Thymus (tissue), 11 donors: ENCODE data around the gene XXYLT1. TPM values are rescaled to one million over a fixed set of nuclear protein-coding genes. Genes with fewer than 3 reads are reported as not detected.
A peak's percentile ranks its signal among the peaks of the same experiment; 100 is the strongest.

Experiments
- DNase-seq, 9 donors: peaks; one replicate each; pipeline ENCODE4 v3.0.0-alpha.2; 2013; ENCODE audit warnings: low spot score in 9 of 9, low read depth in 6 of 9, missing footprints in 1 of 9
- H3K27ac ChIP-seq, 2 donors: one replicate each; pipeline ENCODE4 v1.5.1; 2013; ENCODE audit warnings: control low read depth in 1 of 2, low read depth in 1 of 2, low read length in 1 of 2, mild to moderate bottlenecking in 1 of 2, moderate library complexity in 1 of 2
- H3K27me3 ChIP-seq, 2 donors: one replicate each; pipeline ENCODE4 v1.5.1; 2013; ENCODE audit warnings: low read length in 1 of 2; ENCODE audit not compliant: control insufficient read depth in 2 of 2, insufficient read depth in 1 of 2
- H3K36me3 ChIP-seq, 2 donors: one replicate each; pipeline ENCODE4 v1.5.1; 2013; ENCODE audit warnings: low read length in 1 of 2, mild to moderate bottlenecking in 1 of 2, moderate library complexity in 1 of 2; ENCODE audit not compliant: control insufficient read depth in 2 of 2, insufficient read depth in 2 of 2
- H3K4me1 ChIP-seq, 2 donors: one replicate each; pipeline ENCODE4 v1.5.1; 2013; ENCODE audit warnings: low read length in 2 of 2; ENCODE audit not compliant: control insufficient read depth in 2 of 2, insufficient read depth in 2 of 2
- H3K4me3 ChIP-seq, 2 donors: one replicate each; pipeline ENCODE4 v1.5.1; 2013; ENCODE audit warnings: low read length in 2 of 2, control low read depth in 1 of 2, mild to moderate bottlenecking in 1 of 2
- H3K9me3 ChIP-seq, 2 donors: one replicate each; pipeline ENCODE4 v1.5.1; 2013; ENCODE audit warnings: low read length in 1 of 2, mild to moderate bottlenecking in 1 of 2; ENCODE audit not compliant: control insufficient read depth in 2 of 2, insufficient read depth in 1 of 2
- WGBS: extraction: QIAGEN DNeasy Blood & Tissue Kit; methylation state at CpG from one replicate; pipeline ENCODE4 v1.1.7; 2013; 5-methylcytosine and 5-hydroxymethylcytosine counted together
- polyA plus RNA-seq: library from polyadenylated mRNA; stranded (reverse); fragments of 200-250 nt; gene quantifications from one replicate; pipeline ENCODE4 v1.2.3, GENCODE V29; 2013
- total RNA-seq: library from RNA; stranded (reverse); fragments of 120-200 nt; gene quantifications from one replicate; pipeline ENCODE4 v1.2.4, GENCODE V29; 2013
- donor health status: healthy.

Gene XXYLT1
- total and polyA plus RNA-seq, 2 donors: 5.8 to 12.3 TPM

DNA sequence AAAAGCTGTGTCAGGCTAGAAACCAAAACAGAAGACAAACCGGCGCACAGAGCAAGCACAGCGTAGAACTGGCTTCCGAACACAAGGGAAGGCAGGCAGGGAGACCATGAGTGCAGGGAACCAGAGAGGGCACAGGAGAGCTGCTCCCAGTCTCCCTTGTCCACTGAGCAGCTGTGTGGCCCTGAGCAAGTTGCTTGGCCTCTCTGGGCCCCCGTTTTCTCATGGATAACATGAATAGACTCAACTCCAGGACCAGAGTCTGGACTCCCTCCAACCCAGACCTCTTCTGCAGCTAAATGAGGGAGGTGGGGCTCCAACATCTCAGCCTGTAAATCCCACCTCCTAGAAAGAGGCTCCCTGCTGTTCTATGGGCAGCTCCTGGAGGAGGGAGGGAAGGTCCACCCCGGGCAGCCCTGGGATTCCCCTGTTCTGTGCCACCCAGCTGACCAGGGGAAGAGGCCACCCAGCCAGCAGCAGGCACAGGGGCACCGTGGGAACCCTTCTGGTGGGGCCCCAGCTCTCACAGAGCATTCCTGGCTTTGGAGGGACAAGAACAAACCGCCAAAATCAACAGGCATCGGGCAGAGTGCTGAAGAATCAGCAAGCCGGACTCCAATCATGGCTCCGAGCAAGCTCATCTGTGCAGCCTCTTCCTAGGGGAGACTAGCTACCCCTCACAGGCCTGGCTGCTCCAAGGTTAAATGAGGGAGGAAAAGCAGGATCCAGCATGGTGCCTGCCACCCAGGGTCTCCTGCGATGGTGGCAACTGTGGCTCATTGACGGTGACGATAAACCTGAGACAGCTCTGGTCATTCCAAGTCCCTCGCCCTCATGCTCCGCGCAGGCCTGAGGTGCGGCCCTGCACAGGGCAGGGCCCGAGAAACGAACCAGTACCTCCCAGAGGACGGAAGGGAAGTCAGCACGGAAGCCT is 15.1 kb downstream of the XXYLT1 start:
- no peak for DNase-seq
- Histone ChIP-seq H3K27me3 (no peaks in the 10 kb centered on the region), H3K36me3 (no peaks in the 10 kb centered on the region), H3K27ac (no peak overlapping the region), H3K9me3 (no peaks in the 10 kb centered on the region), H3K4me1 (peaks cover 4 to 66% of the 10 kb centered on the region in 2 donors), H3K4me3 (no peak overlapping the region)
- WGBS: 98% methylated on average over 22 of the region's 22 CpGs

- no peaks in the 10 kb centered on the region for H3K36me3 ChIP-seq
- no peak for DNase-seq
- H3K27ac ChIP-seq: no peak overlapping the region
- H3K4me1 ChIP-seq: peaks cover 4 to 67% of the 10 kb centered on the region in 2 donors
- no peak overlapping the region for H3K4me3 ChIP-seq
- H3K27me3 ChIP-seq: no peaks in the 10 kb centered on the region
- no peaks in the 10 kb centered on the region for H3K9me3 ChIP-seq
- WGBS: 98% methylated on average over 13 of the region's 13 CpGs
These were observed 15.8 kb downstream of the XXYLT1 start for GRCh38 chr3:195255176-195255500.

GRCh38 chr3:195254454-195255175 is 16.3 kb downstream of the XXYLT1 start:
- Histone ChIP-seq H3K27me3 (no peaks in the 10 kb centered on the region), H3K4me3 (no peak overlapping the region), H3K4me1 (peaks cover 4 to 68% of the 10 kb centered on the region in 2 donors), H3K36me3 (no peaks in the 10 kb centered on the region), H3K9me3 (no peaks in the 10 kb centered on the region), H3K27ac (no peak overlapping the region)
- 98% methylated on average over 16 of the region's 16 CpGs for WGBS
- DNase-seq: no peak

GRCh38 chr3:195253923-195254432 is 17.0 kb downstream of the XXYLT1 start:
- no peaks in the 10 kb centered on the region for H3K36me3 ChIP-seq
- over 99% methylated on average over 10 of the region's 10 CpGs for WGBS
- no peak overlapping the region for H3K4me3 ChIP-seq
- no peak for DNase-seq
- peaks cover 0 to 62% of the 10 kb centered on the region in 2 donors for H3K4me1 ChIP-seq
- no peaks in the 10 kb centered on the region for H3K9me3 ChIP-seq
- no peak overlapping the region for H3K27ac ChIP-seq
- no peaks in the 10 kb centered on the region for H3K27me3 ChIP-seq

GRCh38 chr3:195251336-195252065 is 19.5 kb downstream of the XXYLT1 start:
- H3K9me3 ChIP-seq: peaks cover 0 to 7% of the 10 kb centered on the region in 2 donors
- H3K4me3 ChIP-seq: no peak overlapping the region
- no peaks in the 10 kb centered on the region for H3K27me3 ChIP-seq
- WGBS: 57% methylated on average over 14 of the region's 14 CpGs
- peaks cover 0 to 42% of the 10 kb centered on the region in 2 donors for H3K4me1 ChIP-seq
- peak overlapping the region in 1 of 2 donors; percentile 36 for H3K27ac ChIP-seq
- no peaks in the 10 kb centered on the region for H3K36me3 ChIP-seq
- peak in 4 of 9 donors; percentile 18 to 75 (median 54) for DNase-seq

DNA sequence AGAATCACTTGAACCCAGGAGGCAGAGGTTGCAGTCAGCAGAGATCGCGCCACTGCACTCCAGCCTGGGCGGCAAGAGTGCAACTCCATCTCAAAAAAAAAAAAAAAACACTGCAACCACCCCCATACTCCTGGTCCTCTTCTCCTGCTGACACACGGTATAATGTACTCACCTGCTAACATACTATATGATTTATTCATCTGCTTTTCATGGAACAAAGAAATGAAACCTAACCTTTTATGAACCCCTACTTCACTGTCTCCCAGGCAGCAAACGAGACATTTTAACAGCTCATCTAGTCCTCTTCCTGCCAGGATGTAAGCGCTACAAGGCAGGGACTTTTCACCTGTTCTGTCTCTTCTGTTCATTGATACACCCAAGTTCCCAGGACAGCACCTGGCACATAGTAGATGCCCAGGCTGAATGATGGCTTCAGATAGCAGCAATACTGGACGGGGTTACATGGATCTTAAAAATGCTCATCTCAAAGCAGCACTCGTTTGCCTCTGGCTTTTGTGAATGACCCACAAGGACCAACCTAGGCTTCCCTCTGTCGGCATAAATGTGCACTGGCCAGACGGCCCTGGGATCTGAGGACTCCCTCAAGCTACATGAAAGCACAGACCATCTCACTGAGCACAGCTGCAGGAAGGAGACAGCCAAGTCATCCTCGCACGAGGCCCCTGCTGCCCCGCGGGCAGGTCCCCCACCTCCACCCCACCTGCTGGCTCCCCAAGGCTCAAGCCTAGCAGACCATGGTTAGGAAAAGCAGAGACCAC is 20.3 kb downstream of the XXYLT1 start:
- Histone ChIP-seq H3K36me3 (no peaks in the 10 kb centered on the region), H3K4me1 (peaks cover 0 to 40% of the 10 kb centered on the region in 2 donors), H3K9me3 (peaks cover 0 to 7% of the 10 kb centered on the region in 2 donors), H3K27ac (peak overlapping the region in 1 of 2 donors; percentile 14), H3K27me3 (no peaks in the 10 kb centered on the region), H3K4me3 (no peak overlapping the region)
- peak in 1 of 9 donors; percentile 59 for DNase-seq
- 38% methylated on average over 14 of the region's 14 CpGs for WGBS

DNA sequence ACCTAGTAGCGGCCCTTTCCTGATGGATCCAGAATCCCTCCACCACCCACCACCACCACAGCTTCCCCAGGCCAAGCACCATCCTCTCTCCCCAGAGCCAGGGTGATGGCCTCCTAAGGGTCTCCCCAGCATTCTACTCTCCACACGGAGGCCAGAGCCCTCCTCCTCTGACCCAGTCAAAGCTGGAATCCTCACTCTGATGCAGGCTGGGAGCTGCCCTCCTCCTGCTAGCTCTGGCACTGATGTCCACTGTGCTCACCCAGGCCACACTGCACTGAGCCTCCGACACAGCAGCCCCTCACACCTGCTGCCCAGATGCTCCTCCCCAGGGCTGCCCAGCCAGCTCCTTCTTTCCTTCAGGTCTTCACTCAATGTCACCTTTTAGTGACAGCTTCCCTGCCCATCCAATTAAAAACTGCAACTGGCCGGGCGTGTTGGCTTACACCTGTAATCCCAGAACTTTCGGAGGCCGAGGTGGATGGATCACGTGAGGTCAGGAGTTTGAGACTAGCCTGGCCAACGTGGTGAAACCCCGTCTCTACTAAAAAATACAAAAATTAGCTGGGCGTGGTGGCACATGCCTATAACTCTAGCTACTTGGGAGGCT is 21.0 kb downstream of the XXYLT1 start:
- peaks cover 0 to 40% of the 10 kb centered on the region in 2 donors for H3K4me1 ChIP-seq
- no peak overlapping the region for H3K4me3 ChIP-seq
- H3K27ac ChIP-seq: no peak overlapping the region

More for the DNA sequence above, 21.0 kb downstream of the XXYLT1 start:
- DNase-seq: no peak
- Histone ChIP-seq H3K27me3 (no peaks in the 10 kb centered on the region), H3K36me3 (no peaks in the 10 kb centered on the region), H3K9me3 (peaks cover 0 to 7% of the 10 kb centered on the region in 2 donors)
- 96% methylated on average over 11 of the region's 11 CpGs for WGBS
